ENCODE data around the gene ZNF189.
"Not testable (repeated sequence)": the region's sequence is repeated elsewhere in the genome, so short reads cannot be mapped to it uniquely, and the experiment has no call there.

Gene ZNF189

GRCh38 chr9:101380295-101380694 lies 18.4 kb upstream of the ZNF189 start:
- no peak for DNase-seq (ENCODE audit: low read depth)

GRCh38 chr9:101381118-101381517 lies 17.5 kb upstream of the ZNF189 start:
- DNase-seq (ENCODE audit: low read depth) = no peak

- DNase-seq (ENCODE audit: low read depth) = no peak
Observed at GRCh38 chr9:101381833-101382342, 16.8 kb upstream of the ZNF189 start.

- DNase-seq (ENCODE audit: low read depth) = no peak
Observed at GRCh38 chr9:101383361-101383760, 15.3 kb upstream of the ZNF189 start.

- not testable (repeated sequence) for DNase-seq (ENCODE audit: low read depth)
Observed at GRCh38 chr9:101384873-101385536, 13.6 kb upstream of the ZNF189 start, which contains the start of gene BAAT. BAAT (minus strand) TSS chr9:101385006; CDS start chr9:101371404, 13,602 bp downstream.

GRCh38 chr9:101387871-101388506 lies 10.7 kb upstream of the ZNF189 start:
- DNase-seq (ENCODE audit: low read depth) = no peak

- no peak for DNase-seq (ENCODE audit: low read depth)
Observed at GRCh38 chr9:101388507-101388993, 10.1 kb upstream of the ZNF189 start.

GRCh38 chr9:101393135-101393534 lies 5.5 kb upstream of the ZNF189 start:
- no peak for DNase-seq (ENCODE audit: low read depth)

- no peak for DNase-seq (ENCODE audit: low read depth)
Observed at GRCh38 chr9:101394687-101395086, 4.0 kb upstream of the ZNF189 start.

GRCh38 chr9:101397746-101398067 lies 944 bp upstream of the ZNF189 start:
- no peak for DNase-seq (ENCODE audit: low read depth)

GRCh38 chr9:101398930-101399642 lies 435 bp downstream of the ZNF189 start:
- DNase-seq (ENCODE audit: low read depth) = no peak

- DNase-seq (ENCODE audit: low read depth) = no peak
Observed at GRCh38 chr9:101399643-101399970, 956 bp downstream of the ZNF189 start.

- no peak for DNase-seq (ENCODE audit: low read depth)
Observed at GRCh38 chr9:101400120-101400519, 1.5 kb downstream of the ZNF189 start.

- no peak for DNase-seq (ENCODE audit: low read depth)
Observed at GRCh38 chr9:101403516-101404285, 5.0 kb downstream of the ZNF189 start.

GRCh38 chr9:101408374-101409078 lies 9.9 kb downstream of the ZNF189 start:
- DNase-seq (ENCODE audit: low read depth) = no peak

- DNase-seq (ENCODE audit: low read depth) = no peak
Observed at GRCh38 chr9:101409079-101409477, 10.4 kb downstream of the ZNF189 start.

GRCh38 chr9:101414839-101415238 lies 16.2 kb downstream of the ZNF189 start:
- DNase-seq (ENCODE audit: low read depth) = no peak

- no peak for DNase-seq (ENCODE audit: low read depth)
Observed at GRCh38 chr9:101415578-101415977, 16.9 kb downstream of the ZNF189 start.

GRCh38 chr9:101417389-101417788 lies 18.7 kb downstream of the ZNF189 start:
- no peak for DNase-seq (ENCODE audit: low read depth)

GRCh38 chr9:101417977-101418376 lies 19.3 kb downstream of the ZNF189 start:
- no peak for DNase-seq (ENCODE audit: low read depth)
